ENCODE measurements around the gene GTF2IRD1. TPM values are rescaled to one million over a fixed set of nuclear protein-coding genes. Genes with fewer than 3 reads are reported as not detected.
"Not testable (repeated sequence)": the region's sequence is repeated elsewhere in the genome, so short reads cannot be mapped to it uniquely, and the experiment has no call there.

Gene GTF2IRD1, protein sequence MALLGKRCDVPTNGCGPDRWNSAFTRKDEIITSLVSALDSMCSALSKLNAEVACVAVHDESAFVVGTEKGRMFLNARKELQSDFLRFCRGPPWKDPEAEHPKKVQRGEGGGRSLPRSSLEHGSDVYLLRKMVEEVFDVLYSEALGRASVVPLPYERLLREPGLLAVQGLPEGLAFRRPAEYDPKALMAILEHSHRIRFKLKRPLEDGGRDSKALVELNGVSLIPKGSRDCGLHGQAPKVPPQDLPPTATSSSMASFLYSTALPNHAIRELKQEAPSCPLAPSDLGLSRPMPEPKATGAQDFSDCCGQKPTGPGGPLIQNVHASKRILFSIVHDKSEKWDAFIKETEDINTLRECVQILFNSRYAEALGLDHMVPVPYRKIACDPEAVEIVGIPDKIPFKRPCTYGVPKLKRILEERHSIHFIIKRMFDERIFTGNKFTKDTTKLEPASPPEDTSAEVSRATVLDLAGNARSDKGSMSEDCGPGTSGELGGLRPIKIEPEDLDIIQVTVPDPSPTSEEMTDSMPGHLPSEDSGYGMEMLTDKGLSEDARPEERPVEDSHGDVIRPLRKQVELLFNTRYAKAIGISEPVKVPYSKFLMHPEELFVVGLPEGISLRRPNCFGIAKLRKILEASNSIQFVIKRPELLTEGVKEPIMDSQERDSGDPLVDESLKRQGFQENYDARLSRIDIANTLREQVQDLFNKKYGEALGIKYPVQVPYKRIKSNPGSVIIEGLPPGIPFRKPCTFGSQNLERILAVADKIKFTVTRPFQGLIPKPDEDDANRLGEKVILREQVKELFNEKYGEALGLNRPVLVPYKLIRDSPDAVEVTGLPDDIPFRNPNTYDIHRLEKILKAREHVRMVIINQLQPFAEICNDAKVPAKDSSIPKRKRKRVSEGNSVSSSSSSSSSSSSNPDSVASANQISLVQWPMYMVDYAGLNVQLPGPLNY
- total RNA-seq, result 0.96 and 1.6 TPM in 2 replicates

DNA sequence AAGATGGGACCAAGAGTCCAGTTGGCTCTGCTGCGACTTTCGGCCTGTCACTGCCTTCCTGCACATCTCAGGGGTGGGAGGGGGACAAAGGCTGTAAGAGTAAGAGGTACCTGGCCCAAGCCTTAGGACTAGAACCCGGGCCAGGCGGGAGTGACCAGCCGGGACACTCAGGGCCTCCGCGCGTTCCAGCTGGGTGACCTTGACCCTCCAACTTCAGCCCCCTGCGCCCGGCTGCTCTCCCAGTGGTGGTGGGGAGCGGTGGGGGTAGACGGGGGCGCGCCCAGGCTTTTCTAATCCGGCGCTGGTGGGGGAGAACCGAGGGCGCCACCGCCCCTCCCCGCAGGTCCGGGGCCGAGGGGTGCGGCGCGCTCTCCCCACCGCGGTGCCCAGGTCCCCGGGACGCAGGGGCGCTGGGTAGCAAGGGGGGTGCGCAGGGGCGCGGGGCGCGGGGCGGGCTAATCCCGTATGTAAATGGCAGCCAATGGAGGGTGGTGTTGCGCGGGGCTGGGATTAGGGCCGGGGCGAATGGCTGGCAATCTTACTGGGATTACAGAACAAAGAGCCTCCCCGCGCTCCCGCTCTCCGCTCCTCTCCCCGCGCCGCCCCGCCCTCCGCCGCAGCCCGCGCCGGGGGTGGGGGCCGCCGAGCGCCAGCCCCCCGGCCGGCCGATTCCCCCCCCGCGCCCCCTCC lies at the start of gene GTF2IRD1:
TSS of gene GTF2IRD1 (plus strand) at position 585 of the 690 bp plus-strand sequence. CDS start 54,175 bp downstream, outside the sequence.
- peak within 1 kb of the TSS; percentile 77 for H3K27ac Mint-ChIP-seq
- H3K4me3 Mint-ChIP-seq, result peak within 1 kb of the TSS; percentile 74
- no peaks in the 10 kb centered on the region for H3K9me3 Mint-ChIP-seq
- intact Hi-C loops (cut with micrococcal nuclease), result loop anchor here (10.0 kb wide), 1 partner anchor 201 kb away; the partner anchor contains the start of gene GTF2I
- no peaks in the 10 kb centered on the region for H3K36me3 Mint-ChIP-seq (ENCODE audit: low read depth)
- peaks cover 12% of the 10 kb centered on the region for H3K4me1 Mint-ChIP-seq (ENCODE audit: low read depth)
- H3K27me3 Mint-ChIP-seq (ENCODE audit: insufficient read depth), result peaks cover 14% of the 10 kb centered on the region
- peak; percentile 35 for DNase-seq (ENCODE audit: low spot score)

DNA sequence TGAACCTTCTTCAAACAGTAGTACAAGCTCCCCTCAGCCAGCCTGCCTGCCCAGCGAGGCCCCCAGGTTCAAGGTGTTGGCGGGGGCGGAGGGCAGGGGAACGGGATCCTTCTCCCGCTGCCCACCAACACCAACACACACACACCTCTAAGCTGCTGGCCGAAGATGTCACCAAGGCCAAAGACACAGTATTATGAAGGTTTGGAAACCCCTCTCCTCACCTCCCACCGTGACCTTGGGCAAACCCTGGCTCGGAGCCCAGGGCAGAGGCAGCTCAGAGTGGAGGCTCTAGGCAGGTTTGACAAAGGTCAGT lies 49.4 kb upstream of the GTF2IRD1 start:
- Mint-ChIP-seq H3K4me3 (no peak overlapping the region), H3K4me1 (ENCODE audit: low read depth) (no peaks in the 10 kb centered on the region), H3K27me3 (ENCODE audit: insufficient read depth) (peaks cover 4% of the 10 kb centered on the region), H3K9me3 (no peaks in the 10 kb centered on the region), H3K27ac (no peak overlapping the region), H3K36me3 (ENCODE audit: low read depth) (no peaks in the 10 kb centered on the region)
- intact Hi-C loops (cut with micrococcal nuclease), result loop anchor here (5.0 kb wide), 1 partner anchor 147 kb away; no protein-coding TSS in a partner anchor
- no peak for DNase-seq (ENCODE audit: low spot score)

DNA sequence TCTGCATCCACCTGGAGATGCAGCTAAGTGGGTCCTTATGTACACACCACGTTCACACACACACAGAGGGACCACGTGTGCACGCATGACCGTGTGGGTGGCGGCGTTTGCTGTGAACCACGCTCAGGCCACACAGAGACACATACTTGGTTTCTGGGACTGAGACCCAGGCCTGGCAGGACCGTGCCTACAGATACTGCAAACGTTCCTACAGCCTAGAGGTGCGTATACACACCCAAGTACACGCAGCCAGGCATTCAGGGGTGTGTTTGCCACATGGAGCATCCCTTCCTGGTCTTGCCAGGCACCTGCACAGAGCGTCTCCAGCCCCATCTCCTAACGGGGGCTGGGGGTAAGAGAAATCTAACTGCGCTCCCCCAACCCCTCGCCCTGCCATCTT lies 49.0 kb upstream of the GTF2IRD1 start:
- Mint-ChIP-seq H3K36me3 (ENCODE audit: low read depth) (no peaks in the 10 kb centered on the region), H3K4me3 (no peak overlapping the region), H3K27ac (no peak overlapping the region), H3K9me3 (no peaks in the 10 kb centered on the region), H3K4me1 (ENCODE audit: low read depth) (no peaks in the 10 kb centered on the region), H3K27me3 (ENCODE audit: insufficient read depth) (peaks cover 4% of the 10 kb centered on the region)
- DNase-seq (ENCODE audit: low spot score), result no peak
- intact Hi-C loops (cut with micrococcal nuclease), result loop anchor here (5.0 kb wide), 1 partner anchor 147 kb away; no protein-coding TSS in a partner anchor

DNA sequence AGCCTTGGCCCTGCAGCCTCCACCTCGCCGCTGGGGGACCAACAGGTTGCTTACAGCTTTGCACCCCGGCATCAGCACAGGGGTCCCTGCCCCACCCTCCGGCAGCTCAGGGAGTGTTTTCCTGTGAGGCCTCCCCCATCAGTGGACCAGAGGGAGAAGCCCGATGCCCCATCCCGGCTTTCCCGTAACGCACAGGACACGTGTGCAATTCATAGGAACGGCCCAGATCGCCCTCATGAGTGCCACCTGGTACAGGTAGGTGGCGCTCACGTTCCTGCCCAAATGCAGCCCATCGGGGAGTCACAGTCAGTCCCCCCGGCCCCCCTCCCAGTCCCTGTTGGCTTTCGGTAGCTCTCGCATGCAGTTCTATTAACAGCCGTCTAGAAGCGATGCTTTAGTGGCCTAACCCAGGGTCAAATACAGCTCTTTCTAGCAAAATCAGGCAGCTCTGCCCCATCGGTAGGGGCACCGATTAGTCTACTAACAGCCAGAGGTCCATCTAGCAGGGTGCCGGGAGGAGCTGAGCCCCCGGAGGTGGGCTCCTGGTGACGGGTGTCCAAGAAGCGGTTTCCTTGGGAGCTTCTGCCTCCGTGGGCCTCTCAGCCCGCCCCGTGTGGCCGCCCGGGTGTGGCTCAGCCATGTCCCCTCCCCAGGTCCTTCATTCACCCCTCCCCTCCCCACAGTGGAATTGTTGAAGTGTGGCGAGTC lies 48.4 kb upstream of the GTF2IRD1 start:
- DNase-seq (ENCODE audit: low spot score), result no peak

DNA sequence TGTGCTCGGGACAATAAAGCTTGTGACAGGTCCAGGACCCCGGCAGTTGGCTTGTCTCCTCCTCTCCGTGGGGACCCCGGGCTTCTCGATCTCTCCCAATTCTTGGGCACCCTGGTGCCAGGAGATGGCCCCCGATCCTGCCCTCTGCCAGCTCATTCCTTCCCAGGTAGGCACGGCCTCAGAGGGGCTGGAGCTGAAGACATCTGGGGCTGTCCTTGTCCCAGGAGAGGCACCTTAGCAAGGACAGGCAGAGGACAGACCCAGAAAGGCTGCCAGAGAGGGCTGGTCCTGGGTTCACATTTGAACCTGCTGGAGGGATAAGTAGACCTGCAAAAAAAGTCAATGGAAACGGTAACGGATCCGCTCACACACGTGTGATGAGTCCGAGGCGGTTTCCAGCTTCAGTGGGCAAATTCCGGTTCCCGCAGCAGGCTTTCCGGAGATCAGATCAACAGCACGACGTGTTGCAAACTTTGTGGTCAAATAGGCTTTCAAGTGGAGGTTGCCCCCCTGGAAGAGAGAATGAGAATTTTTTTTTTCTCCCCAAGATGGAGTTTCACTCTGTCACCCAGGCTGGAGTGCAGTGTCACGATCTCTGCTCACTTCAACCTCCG lies 47.7 kb upstream of the GTF2IRD1 start:
- H3K4me1 Mint-ChIP-seq (ENCODE audit: low read depth), result no peaks in the 10 kb centered on the region
- H3K27ac Mint-ChIP-seq, result no peak overlapping the region
- intact Hi-C loops (cut with micrococcal nuclease), result no loop called here
- no peak overlapping the region for H3K4me3 Mint-ChIP-seq
- H3K36me3 Mint-ChIP-seq (ENCODE audit: low read depth), result no peaks in the 10 kb centered on the region
- H3K9me3 Mint-ChIP-seq, result no peaks in the 10 kb centered on the region
- DNase-seq (ENCODE audit: low spot score), result no peak
- H3K27me3 Mint-ChIP-seq (ENCODE audit: insufficient read depth), result peaks cover 4% of the 10 kb centered on the region

More for the DNA sequence above, 48.4 kb upstream of the GTF2IRD1 start:
- no peaks in the 10 kb centered on the region for H3K9me3 Mint-ChIP-seq
- H3K36me3 Mint-ChIP-seq (ENCODE audit: low read depth), result no peaks in the 10 kb centered on the region
- peaks cover 4% of the 10 kb centered on the region for H3K27me3 Mint-ChIP-seq (ENCODE audit: insufficient read depth)
- intact Hi-C loops (cut with micrococcal nuclease), result no loop called here
- no peak overlapping the region for H3K27ac Mint-ChIP-seq
- H3K4me3 Mint-ChIP-seq, result no peak overlapping the region
- no peaks in the 10 kb centered on the region for H3K4me1 Mint-ChIP-seq (ENCODE audit: low read depth)

DNA sequence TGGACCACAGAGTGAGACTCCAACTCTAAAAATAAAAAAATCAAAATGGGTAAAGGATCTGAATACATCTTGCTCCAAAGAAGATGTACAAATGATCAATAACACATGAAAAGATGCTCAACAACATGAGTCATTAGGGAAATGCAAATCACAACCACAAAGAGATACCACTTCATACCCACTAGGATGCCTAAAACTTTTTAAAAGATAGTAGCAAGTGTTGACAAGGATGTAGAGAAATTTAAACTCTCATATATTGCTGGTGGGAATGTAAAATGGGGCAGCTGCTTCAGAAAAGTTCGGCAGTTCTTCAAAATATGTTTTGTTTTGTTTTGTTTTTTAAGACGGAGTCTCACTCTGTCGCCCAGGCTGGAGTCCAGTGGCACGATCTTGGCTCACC lies 45.7 kb upstream of the GTF2IRD1 start:
- Mint-ChIP-seq H3K4me3 (no peak overlapping the region), H3K4me1 (ENCODE audit: low read depth) (no peaks in the 10 kb centered on the region), H3K27ac (no peak overlapping the region), H3K27me3 (ENCODE audit: insufficient read depth) (peaks cover 7% of the 10 kb centered on the region), H3K36me3 (ENCODE audit: low read depth) (no peaks in the 10 kb centered on the region), H3K9me3 (no peaks in the 10 kb centered on the region)
- no peak for DNase-seq (ENCODE audit: low spot score)
- intact Hi-C loops (cut with micrococcal nuclease), result no loop called here

DNA sequence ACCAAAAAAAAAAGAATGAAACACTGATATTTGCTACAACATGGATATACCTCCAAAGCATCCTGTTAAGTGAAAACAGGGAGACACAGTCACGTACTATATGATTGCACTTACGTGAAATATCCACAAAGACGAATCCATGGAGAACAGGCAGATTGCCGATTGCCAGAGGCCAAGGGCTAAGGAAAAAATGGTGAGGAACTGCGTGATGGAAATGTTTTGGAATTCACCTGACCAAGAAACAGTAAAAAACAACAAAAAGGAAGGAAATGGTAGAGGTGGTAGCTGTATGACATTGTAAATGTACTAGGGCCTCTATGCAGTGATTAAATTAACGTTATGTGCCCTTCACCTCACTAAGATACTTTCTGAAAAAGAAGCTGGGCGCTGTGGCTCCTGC lies 44.1 kb upstream of the GTF2IRD1 start:
- intact Hi-C loops (cut with micrococcal nuclease), result no loop called here
- H3K4me3 Mint-ChIP-seq, result no peak overlapping the region
- no peak overlapping the region for H3K27ac Mint-ChIP-seq
- no peak for DNase-seq (ENCODE audit: low spot score)
- H3K36me3 Mint-ChIP-seq (ENCODE audit: low read depth), result no peaks in the 10 kb centered on the region
- peaks cover 7% of the 10 kb centered on the region for H3K27me3 Mint-ChIP-seq (ENCODE audit: insufficient read depth)
- no peaks in the 10 kb centered on the region for H3K9me3 Mint-ChIP-seq
- H3K4me1 Mint-ChIP-seq (ENCODE audit: low read depth), result no peaks in the 10 kb centered on the region

DNA sequence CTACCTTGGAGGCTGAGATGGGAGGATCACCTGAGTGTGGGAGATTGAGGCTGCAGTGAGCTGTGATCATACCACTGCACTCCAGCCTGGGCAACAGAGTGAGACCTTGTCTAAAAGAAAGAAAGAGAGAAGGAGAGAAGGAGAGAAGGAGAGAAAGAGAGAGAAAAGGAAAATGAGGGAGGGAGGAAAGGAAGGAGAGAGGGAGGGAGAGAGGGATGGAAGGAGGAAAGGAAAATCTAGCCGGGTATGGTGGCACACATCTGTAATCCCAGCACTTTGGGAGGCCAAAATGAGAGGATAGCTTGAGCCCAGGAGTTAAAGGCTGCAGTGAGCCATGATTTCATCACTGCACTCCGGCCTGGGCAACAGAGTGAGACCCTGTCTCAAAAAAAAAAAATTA lies 42.9 kb upstream of the GTF2IRD1 start:
- intact Hi-C loops (cut with micrococcal nuclease), result loop anchor here (10.0 kb wide), 2 partner anchors 244 to 454 kb away; partner anchors contain the start of gene GTF2I
- H3K36me3 Mint-ChIP-seq (ENCODE audit: low read depth), result no peaks in the 10 kb centered on the region
- no peak overlapping the region for H3K27ac Mint-ChIP-seq
- no peaks in the 10 kb centered on the region for H3K9me3 Mint-ChIP-seq
- peaks cover 7% of the 10 kb centered on the region for H3K27me3 Mint-ChIP-seq (ENCODE audit: insufficient read depth)
- DNase-seq (ENCODE audit: low spot score), result no peak
- no peaks in the 10 kb centered on the region for H3K4me1 Mint-ChIP-seq (ENCODE audit: low read depth)
- H3K4me3 Mint-ChIP-seq, result no peak overlapping the region

DNA sequence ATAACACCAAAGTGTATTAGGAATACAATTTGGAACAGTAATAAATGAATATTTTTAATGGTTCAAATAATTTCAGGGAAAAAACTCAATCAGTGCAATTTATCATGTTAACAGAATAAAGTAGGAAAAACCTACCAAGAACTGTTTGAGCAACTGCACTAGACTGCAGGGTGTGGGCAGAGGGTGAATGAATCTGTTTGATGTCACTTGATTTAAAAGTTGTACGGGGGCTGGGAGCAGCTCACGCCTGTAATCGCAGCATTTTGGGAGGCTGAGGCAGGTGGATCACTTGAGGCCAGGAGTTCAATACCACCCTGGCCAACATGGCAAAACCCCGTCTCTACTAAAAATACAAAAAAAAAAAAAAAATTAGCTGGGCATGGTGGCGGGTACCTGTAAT lies 42.1 kb upstream of the GTF2IRD1 start:
- intact Hi-C loops (cut with micrococcal nuclease), result loop anchor here (10.0 kb wide), 2 partner anchors 243 to 453 kb away; partner anchors contain the start of gene GTF2I
- not testable (repeated sequence) for H3K4me1 Mint-ChIP-seq (ENCODE audit: low read depth); H3K27me3 Mint-ChIP-seq (ENCODE audit: insufficient read depth); H3K36me3 Mint-ChIP-seq (ENCODE audit: low read depth); H3K4me3 Mint-ChIP-seq; DNase-seq (ENCODE audit: low spot score); H3K27ac Mint-ChIP-seq; H3K9me3 Mint-ChIP-seq

DNA sequence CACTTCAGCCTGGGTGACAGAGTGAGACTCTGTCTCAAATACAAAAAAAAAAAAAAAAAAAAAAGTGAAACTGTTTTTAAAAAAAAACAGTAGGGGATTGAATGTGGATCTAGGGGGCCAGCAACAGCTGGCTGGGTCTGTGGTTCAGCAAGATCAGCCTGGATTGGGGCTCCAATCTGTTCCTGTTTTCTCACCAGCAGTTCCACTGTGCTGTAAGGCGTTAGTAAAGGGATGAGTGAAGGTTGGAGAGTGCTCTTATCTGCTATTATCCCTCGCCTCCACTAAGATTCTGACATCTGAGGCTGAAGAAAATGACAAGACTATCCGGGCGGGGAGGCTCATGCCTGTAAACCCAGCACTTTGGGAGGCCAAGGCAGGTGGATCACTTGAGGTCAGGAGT lies 41.6 kb upstream of the GTF2IRD1 start:
- Mint-ChIP-seq H3K4me3 (no peak overlapping the region), H3K9me3 (no peaks in the 10 kb centered on the region), H3K27ac (no peak overlapping the region), H3K36me3 (ENCODE audit: low read depth) (no peaks in the 10 kb centered on the region), H3K4me1 (ENCODE audit: low read depth) (no peaks in the 10 kb centered on the region), H3K27me3 (ENCODE audit: insufficient read depth) (peaks cover 4% of the 10 kb centered on the region)
- DNase-seq (ENCODE audit: low spot score), result no peak
- intact Hi-C loops (cut with micrococcal nuclease), result loop anchor here (10.0 kb wide), 2 partner anchors 243 to 453 kb away; partner anchors contain the start of gene GTF2I

DNA sequence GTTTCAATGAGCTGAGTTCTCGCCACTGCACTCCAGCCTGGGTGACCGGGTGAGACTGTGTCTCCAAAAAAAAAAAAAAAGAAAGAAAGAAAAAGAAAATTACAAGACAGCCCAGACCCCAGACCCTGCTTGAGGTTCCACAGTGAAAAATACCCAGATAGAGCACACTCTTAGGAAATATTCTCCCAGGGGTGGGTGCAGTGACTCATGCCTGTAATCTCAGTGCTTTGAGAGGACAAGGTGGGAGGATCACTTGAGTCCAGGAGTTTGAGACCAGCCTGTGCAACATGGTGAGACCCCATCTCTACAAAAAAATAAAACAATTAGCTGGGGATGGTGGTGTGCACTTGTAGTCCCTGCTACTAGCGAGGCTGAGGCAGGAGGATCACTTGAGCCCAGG lies 41.1 kb upstream of the GTF2IRD1 start:
- Mint-ChIP-seq H3K27me3 (ENCODE audit: insufficient read depth) (peaks cover 4% of the 10 kb centered on the region), H3K4me1 (ENCODE audit: low read depth) (no peaks in the 10 kb centered on the region), H3K36me3 (ENCODE audit: low read depth) (no peaks in the 10 kb centered on the region), H3K4me3 (no peak overlapping the region), H3K9me3 (no peaks in the 10 kb centered on the region), H3K27ac (no peak overlapping the region)
- no peak for DNase-seq (ENCODE audit: low spot score)
- intact Hi-C loops (cut with micrococcal nuclease), result loop anchor here (10.0 kb wide), 2 partner anchors 242 to 452 kb away; partner anchors contain the start of gene GTF2I
